Stimulated activated naive B cell treated with anti-CD40 and anti-IgM and Interleukin-4, amounts not matched to agents 10 μg/mL and 1 μg/mL and 100 μg/mL, for 72 hours (primary cell): ENCODE data around the gene AKR1B1.

Source experiments
- ATAC-seq, 2 donors: fragments of 150-1000 bp; cut with Tn5 transposase; replicated peaks; 2 replicates each; pipeline ENCODE4 v1.10.0; 2021; ENCODE audit warnings: moderate library complexity in 1 of 2
- DNase-seq: peaks from one replicate; pipeline ENCODE4 v3.0.0; 2021
- H3K27ac Mint-ChIP-seq: one replicate; pipeline ENCODE4 v1.8.0; 2022; ENCODE audit warnings: mild to moderate bottlenecking, mixed read lengths
- H3K27me3 Mint-ChIP-seq, 2 donors: one replicate each; pipeline ENCODE4 v1.8.0; 2022; ENCODE audit warnings: mixed read lengths in 2 of 2
- H3K36me3 Mint-ChIP-seq, 2 donors: one replicate each; pipeline ENCODE4 v1.8.0; 2022; ENCODE audit warnings: mixed read lengths in 2 of 2, mild to moderate bottlenecking in 1 of 2
- H3K4me1 Mint-ChIP-seq, 2 donors: one replicate each; pipeline ENCODE4 v1.8.0; 2022; ENCODE audit warnings: mixed read lengths in 2 of 2, mild to moderate bottlenecking in 1 of 2
- H3K4me3 Mint-ChIP-seq, 2 donors: one replicate each; pipeline ENCODE4 v1.8.0; 2022; ENCODE audit warnings: mild to moderate bottlenecking in 2 of 2, mixed read lengths in 2 of 2, moderate library complexity in 1 of 2
- H3K9me3 Mint-ChIP-seq, 2 donors: one replicate each; pipeline ENCODE4 v1.8.0; 2022; ENCODE audit warnings: mixed read lengths in 2 of 2, mild to moderate bottlenecking in 1 of 2

Gene AKR1B1

GRCh38 chr7:134446446-134446845, 12.5 kb downstream of the AKR1B1 start:
- no peak for ATAC-seq
- H3K27me3 Mint-ChIP-seq: no peaks in the 10 kb centered on the region
- no peak overlapping the region for H3K4me3 Mint-ChIP-seq
- no peaks in the 10 kb centered on the region for H3K9me3 Mint-ChIP-seq
- DNase-seq: no peak
- no peak overlapping the region for H3K27ac Mint-ChIP-seq
- peaks cover 50 to 80% of the 10 kb centered on the region in 2 donors for H3K36me3 Mint-ChIP-seq
- H3K4me1 Mint-ChIP-seq: no peaks in the 10 kb centered on the region

- no peaks in the 10 kb centered on the region for H3K27me3 Mint-ChIP-seq
- no peaks in the 10 kb centered on the region for H3K9me3 Mint-ChIP-seq
- no peak overlapping the region for H3K4me3 Mint-ChIP-seq
- H3K36me3 Mint-ChIP-seq: peaks cover 55 to 85% of the 10 kb centered on the region in 2 donors
- DNase-seq: no peak
- ATAC-seq: no peak
- no peaks in the 10 kb centered on the region for H3K4me1 Mint-ChIP-seq
- H3K27ac Mint-ChIP-seq: no peak overlapping the region
These were observed 14.0 kb downstream of the AKR1B1 start for GRCh38 chr7:134444961-134445315.

- Mint-ChIP-seq H3K27ac (no peak overlapping the region), H3K4me3 (no peak overlapping the region), H3K9me3 (no peaks in the 10 kb centered on the region), H3K36me3 (peaks cover 60 to 85% of the 10 kb centered on the region in 2 donors), H3K27me3 (no peaks in the 10 kb centered on the region), H3K4me1 (no peaks in the 10 kb centered on the region)
- DNase-seq (no peak), ATAC-seq (no peak)
These were observed 14.5 kb downstream of the AKR1B1 start for GRCh38 chr7:134444198-134444960.

GRCh38 chr7:134443396-134444070, 15.4 kb downstream of the AKR1B1 start:
- ATAC-seq: no peak
- no peak overlapping the region for H3K4me3 Mint-ChIP-seq
- H3K36me3 Mint-ChIP-seq: peaks cover 58 to 83% of the 10 kb centered on the region in 2 donors
- H3K4me1 Mint-ChIP-seq: no peaks in the 10 kb centered on the region
- no peaks in the 10 kb centered on the region for H3K27me3 Mint-ChIP-seq
- H3K9me3 Mint-ChIP-seq: peaks cover 2% of the 10 kb centered on the region in 2 donors
- no peak overlapping the region for H3K27ac Mint-ChIP-seq
- DNase-seq: no peak

- H3K27ac Mint-ChIP-seq: peak overlapping the region; percentile 20
- peaks cover 57 to 79% of the 10 kb centered on the region in 2 donors for H3K36me3 Mint-ChIP-seq
- no peak for ATAC-seq
- no peak overlapping the region for H3K4me3 Mint-ChIP-seq
- no peaks in the 10 kb centered on the region for H3K4me1 Mint-ChIP-seq
- H3K9me3 Mint-ChIP-seq: peaks cover 2 to 3% of the 10 kb centered on the region in 2 donors
- DNase-seq: no peak
- no peaks in the 10 kb centered on the region for H3K27me3 Mint-ChIP-seq
These were observed 16.3 kb downstream of the AKR1B1 start for GRCh38 chr7:134442441-134443220.

GRCh38 chr7:134441264-134441663, 17.6 kb downstream of the AKR1B1 start:
- no peak for ATAC-seq

GRCh38 chr7:134440476-134440875, 18.4 kb downstream of the AKR1B1 start:
- no peak overlapping the region for H3K4me3 Mint-ChIP-seq
- DNase-seq (no peak), ATAC-seq (no peak)
- H3K27me3 Mint-ChIP-seq: no peaks in the 10 kb centered on the region
- peaks cover 48 to 64% of the 10 kb centered on the region in 2 donors for H3K36me3 Mint-ChIP-seq
- H3K9me3 Mint-ChIP-seq: peaks cover 2 to 3% of the 10 kb centered on the region in 2 donors
- H3K4me1 Mint-ChIP-seq: no peaks in the 10 kb centered on the region
- no peak overlapping the region for H3K27ac Mint-ChIP-seq

More at GRCh38 chr7:134441264-134441663, 17.6 kb downstream of the AKR1B1 start:
- H3K27me3 Mint-ChIP-seq: no peaks in the 10 kb centered on the region
- H3K36me3 Mint-ChIP-seq: peaks cover 52 to 69% of the 10 kb centered on the region in 2 donors
- no peaks in the 10 kb centered on the region for H3K4me1 Mint-ChIP-seq
- no peak overlapping the region for H3K4me3 Mint-ChIP-seq
- H3K9me3 Mint-ChIP-seq: peaks cover 2 to 3% of the 10 kb centered on the region in 2 donors
- no peak for DNase-seq
- no peak overlapping the region for H3K27ac Mint-ChIP-seq

GRCh38 chr7:134440067-134440466, 18.8 kb downstream of the AKR1B1 start:
- Mint-ChIP-seq H3K36me3 (peaks cover 44 to 60% of the 10 kb centered on the region in 2 donors), H3K27me3 (no peaks in the 10 kb centered on the region), H3K4me3 (no peak overlapping the region), H3K27ac (no peak overlapping the region), H3K4me1 (no peaks in the 10 kb centered on the region), H3K9me3 (peaks cover 2 to 3% of the 10 kb centered on the region in 2 donors)
- DNase-seq: no peak
- ATAC-seq: no peak

- Mint-ChIP-seq H3K36me3 (peaks cover 36 to 52% of the 10 kb centered on the region in 2 donors), H3K27ac (no peak overlapping the region), H3K4me1 (no peaks in the 10 kb centered on the region), H3K27me3 (no peaks in the 10 kb centered on the region), H3K4me3 (no peak overlapping the region), H3K9me3 (peaks cover 2 to 3% of the 10 kb centered on the region in 2 donors)
- no peak for ATAC-seq
- no peak for DNase-seq
These were observed 20.0 kb downstream of the AKR1B1 start for GRCh38 chr7:134438946-134439345.

- Mint-ChIP-seq H3K9me3 (peaks cover 2 to 3% of the 10 kb centered on the region in 2 donors), H3K4me1 (peaks cover 13 to 21% of the 10 kb centered on the region in 2 donors), H3K36me3 (peaks cover 16 to 18% of the 10 kb centered on the region in 2 donors), H3K4me3 (no peak overlapping the region), H3K27ac (no peak overlapping the region), H3K27me3 (no peaks in the 10 kb centered on the region)
- no peak for ATAC-seq
- no peak for DNase-seq
These were observed 23.6 kb downstream of the AKR1B1 start for GRCh38 chr7:134435161-134435920.

GRCh38 chr7:134434701-134435100, 24.2 kb downstream of the AKR1B1 start:
- Mint-ChIP-seq H3K9me3 (peaks cover 2 to 3% of the 10 kb centered on the region in 2 donors), H3K27me3 (no peaks in the 10 kb centered on the region), H3K36me3 (peaks cover 11% of the 10 kb centered on the region in 2 donors), H3K4me1 (peaks cover 13 to 21% of the 10 kb centered on the region in 2 donors), H3K27ac (no peak overlapping the region), H3K4me3 (no peak overlapping the region)
- no peak for ATAC-seq
- DNase-seq: no peak

- peaks cover 13 to 21% of the 10 kb centered on the region in 2 donors for H3K4me1 Mint-ChIP-seq
- peaks cover 0 to under 1% of the 10 kb centered on the region in 2 donors for H3K9me3 Mint-ChIP-seq
- H3K36me3 Mint-ChIP-seq: peaks cover under 1% of the 10 kb centered on the region in 2 donors
- H3K27ac Mint-ChIP-seq: no peak overlapping the region
- H3K27me3 Mint-ChIP-seq: no peaks in the 10 kb centered on the region
- ATAC-seq (no peak), DNase-seq (no peak)
- peak overlapping the region; percentile 86 to 88 for H3K4me3 Mint-ChIP-seq
These were observed 25.5 kb downstream of the AKR1B1 start for GRCh38 chr7:134433430-134433829.

GRCh38 chr7:134432296-134433152, 26.4 kb downstream of the AKR1B1 start:
- peak overlapping the region; percentile 86 to 88 for H3K4me3 Mint-ChIP-seq
- ATAC-seq: peak; percentile 95

More at GRCh38 chr7:134432296-134433152, 26.4 kb downstream of the AKR1B1 start:
- no peaks in the 10 kb centered on the region for H3K27me3 Mint-ChIP-seq
- H3K36me3 Mint-ChIP-seq: no peaks in the 10 kb centered on the region
- DNase-seq: peak; percentile 74
- peak overlapping the region; percentile 92 for H3K27ac Mint-ChIP-seq
- no peaks in the 10 kb centered on the region for H3K9me3 Mint-ChIP-seq
- peaks cover 13 to 21% of the 10 kb centered on the region in 2 donors for H3K4me1 Mint-ChIP-seq
